Endothelial cell (in vitro differentiated cells): ENCODE results near the gene TEC. TPM values are rescaled to one million over a fixed set of nuclear protein-coding genes. Genes with fewer than 3 reads are reported as not detected.

ENCODE experiments used
- DNase-seq: peaks from one replicate; pipeline ENCODE4 v3.0.0; 2021; ENCODE audit warnings: low spot score
- H3K27ac Mint-ChIP-seq: one replicate; pipeline ENCODE4 v1.8.0; 2021; ENCODE audit warnings: mixed read lengths, inconsistent platforms; ENCODE audit not compliant: unreplicated experiment
- H3K27me3 Mint-ChIP-seq: one replicate; pipeline ENCODE4 v1.8.0; 2021; ENCODE audit warnings: mild to moderate bottlenecking, moderate library complexity, mixed read lengths, inconsistent platforms; ENCODE audit not compliant: unreplicated experiment
- H3K36me3 Mint-ChIP-seq: one replicate; pipeline ENCODE4 v1.8.0; 2021; ENCODE audit warnings: mild to moderate bottlenecking, low read depth, mixed read lengths, inconsistent platforms; ENCODE audit not compliant: unreplicated experiment
- H3K4me1 Mint-ChIP-seq: one replicate; pipeline ENCODE4 v1.8.0; 2021; ENCODE audit warnings: mild to moderate bottlenecking, mixed read lengths, inconsistent platforms; ENCODE audit not compliant: unreplicated experiment
- H3K4me3 Mint-ChIP-seq: one replicate; pipeline ENCODE4 v1.8.0; 2021; ENCODE audit warnings: mild to moderate bottlenecking, mixed read lengths, inconsistent platforms; ENCODE audit not compliant: unreplicated experiment
- H3K9me3 Mint-ChIP-seq: one replicate; pipeline ENCODE4 v1.8.0; 2021; ENCODE audit warnings: mixed read lengths, inconsistent platforms; ENCODE audit not compliant: unreplicated experiment
- total RNA-seq: library from RNA; stranded (reverse); fragmentation: NEBNext Ultra II Directional; extraction: Animal tissue kit (Norgen Biotek cat#: 25700); gene quantifications from one replicate; pipeline ENCODE4 v1.2.1, GENCODE V29; 2021; ENCODE audit not compliant: unreplicated experiment
- TF ChIP-seq, protein P1 (sequence below): fragments of 200-600 bp; sonication (generic); IDR thresholded peaks from one replicate; pipeline ENCODE4 v1.5.0; 2021; ENCODE audit warnings: antibody characterized with exemption; ENCODE audit not compliant: unreplicated experiment

Gene TEC
- total RNA-seq, 1 donor from 2014 or later = 1.9 TPM

- no peak for DNase-seq
- TF ChIP-seq, protein P1, sequence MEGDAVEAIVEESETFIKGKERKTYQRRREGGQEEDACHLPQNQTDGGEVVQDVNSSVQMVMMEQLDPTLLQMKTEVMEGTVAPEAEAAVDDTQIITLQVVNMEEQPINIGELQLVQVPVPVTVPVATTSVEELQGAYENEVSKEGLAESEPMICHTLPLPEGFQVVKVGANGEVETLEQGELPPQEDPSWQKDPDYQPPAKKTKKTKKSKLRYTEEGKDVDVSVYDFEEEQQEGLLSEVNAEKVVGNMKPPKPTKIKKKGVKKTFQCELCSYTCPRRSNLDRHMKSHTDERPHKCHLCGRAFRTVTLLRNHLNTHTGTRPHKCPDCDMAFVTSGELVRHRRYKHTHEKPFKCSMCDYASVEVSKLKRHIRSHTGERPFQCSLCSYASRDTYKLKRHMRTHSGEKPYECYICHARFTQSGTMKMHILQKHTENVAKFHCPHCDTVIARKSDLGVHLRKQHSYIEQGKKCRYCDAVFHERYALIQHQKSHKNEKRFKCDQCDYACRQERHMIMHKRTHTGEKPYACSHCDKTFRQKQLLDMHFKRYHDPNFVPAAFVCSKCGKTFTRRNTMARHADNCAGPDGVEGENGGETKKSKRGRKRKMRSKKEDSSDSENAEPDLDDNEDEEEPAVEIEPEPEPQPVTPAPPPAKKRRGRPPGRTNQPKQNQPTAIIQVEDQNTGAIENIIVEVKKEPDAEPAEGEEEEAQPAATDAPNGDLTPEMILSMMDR = no peak
- no peaks in the 10 kb centered on the region for H3K4me1 Mint-ChIP-seq
- H3K4me3 Mint-ChIP-seq = no peak overlapping the region
- H3K27me3 Mint-ChIP-seq = peaks cover 4% of the 10 kb centered on the region
- no peaks in the 10 kb centered on the region for H3K9me3 Mint-ChIP-seq
- H3K36me3 Mint-ChIP-seq = no peaks in the 10 kb centered on the region
- no peak overlapping the region for H3K27ac Mint-ChIP-seq
Observed at GRCh38 chr4:48085821-48086589, 183.6 kb downstream of the TEC start.

Other genes starting within 250 kb of the TEC start
- gene TXK, start 135.6 kb downstream of the TEC start, total RNA-seq = 0.36 TPM
- gene SLAIN2, start 71.7 kb upstream of the TEC start, total RNA-seq = 54.6 TPM
- 0.28 TPM for gene SLC10A4, start 213.5 kb upstream of the TEC start, total RNA-seq
- gene ZAR1, start 220.4 kb upstream of the TEC start, total RNA-seq = not detected